ENCODE measurements around the gene WIPI1.

WIPI1 gene

DNA sequence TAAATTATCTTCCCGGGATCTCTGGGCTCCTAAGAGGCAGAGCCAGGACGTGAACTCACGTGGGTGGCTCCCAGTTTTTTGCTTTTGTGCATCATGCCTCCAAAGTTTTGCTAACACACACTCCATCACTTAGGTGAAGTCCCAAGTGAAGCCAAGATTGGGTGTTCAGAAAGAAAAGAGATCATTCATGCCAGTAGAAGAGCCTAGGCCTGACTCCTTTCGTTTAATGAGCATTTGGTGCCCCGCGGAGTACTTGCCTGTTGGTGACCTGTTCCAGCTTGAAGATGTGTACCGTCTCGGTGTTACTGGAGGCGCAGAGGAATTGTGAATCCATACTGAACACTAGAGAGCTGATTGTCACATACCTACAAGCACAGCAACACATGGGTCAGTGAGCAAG lies 24.1 kb downstream of the WIPI1 start:
- in situ Hi-C loops (cut with HindIII; ENCODE audit: low sequenced_read_pairs) = no loop called here
- TF ChIP-seq, protein P1, sequence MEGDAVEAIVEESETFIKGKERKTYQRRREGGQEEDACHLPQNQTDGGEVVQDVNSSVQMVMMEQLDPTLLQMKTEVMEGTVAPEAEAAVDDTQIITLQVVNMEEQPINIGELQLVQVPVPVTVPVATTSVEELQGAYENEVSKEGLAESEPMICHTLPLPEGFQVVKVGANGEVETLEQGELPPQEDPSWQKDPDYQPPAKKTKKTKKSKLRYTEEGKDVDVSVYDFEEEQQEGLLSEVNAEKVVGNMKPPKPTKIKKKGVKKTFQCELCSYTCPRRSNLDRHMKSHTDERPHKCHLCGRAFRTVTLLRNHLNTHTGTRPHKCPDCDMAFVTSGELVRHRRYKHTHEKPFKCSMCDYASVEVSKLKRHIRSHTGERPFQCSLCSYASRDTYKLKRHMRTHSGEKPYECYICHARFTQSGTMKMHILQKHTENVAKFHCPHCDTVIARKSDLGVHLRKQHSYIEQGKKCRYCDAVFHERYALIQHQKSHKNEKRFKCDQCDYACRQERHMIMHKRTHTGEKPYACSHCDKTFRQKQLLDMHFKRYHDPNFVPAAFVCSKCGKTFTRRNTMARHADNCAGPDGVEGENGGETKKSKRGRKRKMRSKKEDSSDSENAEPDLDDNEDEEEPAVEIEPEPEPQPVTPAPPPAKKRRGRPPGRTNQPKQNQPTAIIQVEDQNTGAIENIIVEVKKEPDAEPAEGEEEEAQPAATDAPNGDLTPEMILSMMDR (IDR thresholded peaks at IDR 0.05; ENCODE audit: low read depth, low read length) = no peak
- H3K4me3 ChIP-seq (ENCODE audit: low read depth, low read length) = no peak overlapping the region
- DNase-seq (ENCODE audit: low read depth, low spot score) = no peak

DNA sequence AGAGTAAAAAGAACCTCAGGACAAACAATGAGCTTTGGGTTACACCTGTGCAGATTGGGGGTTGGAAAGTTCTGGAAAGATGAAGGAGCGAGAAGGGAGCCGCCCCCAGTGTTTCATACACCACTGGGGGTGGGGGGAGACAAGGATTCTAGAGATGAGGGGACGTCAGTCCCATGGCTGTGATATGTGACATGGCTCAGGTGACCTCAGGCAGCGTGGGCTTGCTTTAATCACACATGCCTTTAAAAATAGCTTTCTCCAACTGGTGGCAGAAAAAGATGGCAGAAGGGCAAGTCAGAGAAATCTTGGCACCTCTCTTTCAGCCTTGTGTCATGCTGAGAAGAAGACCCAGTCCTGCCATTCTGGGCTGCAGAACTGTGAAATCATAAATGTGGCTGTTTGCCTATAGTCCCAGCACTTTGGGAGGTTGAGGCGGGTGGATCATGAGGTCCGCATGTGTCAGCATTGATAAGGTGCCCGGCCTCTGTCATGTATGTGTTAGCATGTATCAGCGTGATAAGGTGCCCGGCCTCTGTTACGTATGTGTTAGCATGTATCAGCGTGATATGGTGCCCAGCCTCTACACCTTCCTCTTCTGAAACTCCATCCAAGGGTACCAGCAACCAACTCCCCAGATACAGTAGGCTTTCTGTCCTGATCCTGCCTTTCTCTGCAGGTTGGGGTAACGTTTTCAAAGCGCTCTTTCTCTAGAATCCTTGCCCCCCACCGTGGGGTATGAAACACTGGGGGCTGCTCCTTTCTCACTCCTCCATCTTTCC lies 25.0 kb downstream of the WIPI1 start:
- TF ChIP-seq, protein P1 (IDR thresholded peaks at IDR 0.05; ENCODE audit: low read depth, low read length) = no peak
- DNase-seq (ENCODE audit: low read depth, low spot score) = no peak
- in situ Hi-C loops (cut with HindIII; ENCODE audit: low sequenced_read_pairs) = no loop called here
- no peak overlapping the region for H3K4me3 ChIP-seq (ENCODE audit: low read depth, low read length)

DNA sequence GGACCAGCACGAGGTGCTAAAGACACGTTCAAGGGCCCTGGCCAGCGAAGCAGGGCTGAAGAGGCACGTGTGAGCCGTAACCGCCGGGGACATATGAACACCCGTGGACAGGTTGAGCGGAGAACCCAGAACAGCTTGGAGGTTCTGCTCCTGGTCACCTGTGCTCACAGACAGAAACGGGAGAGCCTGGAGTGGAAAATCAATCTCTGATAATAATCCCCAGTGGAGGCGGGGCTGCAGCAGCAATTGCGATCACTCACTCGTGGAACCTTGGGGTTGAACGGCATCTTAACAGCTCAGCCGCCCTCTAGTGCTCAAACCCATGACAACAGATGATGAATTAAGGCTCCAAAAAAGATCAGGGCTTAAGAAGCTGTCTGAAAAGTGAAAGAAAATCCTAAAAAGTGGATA lies 25.6 kb downstream of the WIPI1 start:
- H3K4me3 ChIP-seq (ENCODE audit: low read depth, low read length) = no peak overlapping the region
- TF ChIP-seq, protein P1 (IDR thresholded peaks at IDR 0.05; ENCODE audit: low read depth, low read length) = peak; percentile 37
- peak; percentile 30 for DNase-seq (ENCODE audit: low read depth, low spot score)
- in situ Hi-C loops (cut with HindIII; ENCODE audit: low sequenced_read_pairs) = no loop called here

DNA sequence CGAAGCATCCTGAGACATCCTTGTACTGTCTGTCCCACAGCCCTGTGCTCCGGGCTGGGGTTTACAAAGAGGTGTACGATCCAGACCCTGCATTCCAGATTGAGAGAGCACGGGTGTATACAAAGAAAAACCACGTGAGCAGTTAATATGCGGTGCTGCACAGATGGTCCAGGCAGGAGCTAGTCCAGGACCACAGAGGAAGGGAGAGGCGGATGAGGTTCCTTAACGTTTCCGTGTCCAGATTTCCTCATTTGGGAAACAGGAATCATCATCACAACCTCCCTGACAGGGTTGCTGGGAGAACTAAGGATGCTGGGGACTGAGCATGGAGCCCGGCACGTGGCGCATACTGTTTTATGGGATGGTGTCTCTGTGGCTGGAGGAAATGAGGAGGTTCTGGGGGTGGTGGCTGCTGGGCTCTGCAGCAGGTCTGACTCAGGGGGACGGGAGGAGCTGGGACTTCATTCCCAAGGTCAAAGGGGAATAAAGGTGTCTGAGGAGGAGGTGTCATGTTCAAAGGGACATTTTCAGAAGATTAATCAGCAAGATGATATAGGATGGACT lies 26.2 kb downstream of the WIPI1 start:
- in situ Hi-C loops (cut with HindIII; ENCODE audit: low sequenced_read_pairs) = no loop called here
- no peak for DNase-seq (ENCODE audit: low read depth, low spot score)
- no peak overlapping the region for H3K4me3 ChIP-seq (ENCODE audit: low read depth, low read length)
- TF ChIP-seq, protein P1 (IDR thresholded peaks at IDR 0.05; ENCODE audit: low read depth, low read length) = no peak

- DNase-seq (ENCODE audit: low read depth, low spot score) = no peak
- TF ChIP-seq, protein P1 (IDR thresholded peaks at IDR 0.05; ENCODE audit: low read depth, low read length) = no peak
- H3K4me3 ChIP-seq (ENCODE audit: low read depth, low read length) = no peak overlapping the region
- in situ Hi-C loops (cut with HindIII; ENCODE audit: low sequenced_read_pairs) = no loop called here
These were observed 27.4 kb downstream of the WIPI1 start for GRCh38 chr17:68429881-68430280.

DNA sequence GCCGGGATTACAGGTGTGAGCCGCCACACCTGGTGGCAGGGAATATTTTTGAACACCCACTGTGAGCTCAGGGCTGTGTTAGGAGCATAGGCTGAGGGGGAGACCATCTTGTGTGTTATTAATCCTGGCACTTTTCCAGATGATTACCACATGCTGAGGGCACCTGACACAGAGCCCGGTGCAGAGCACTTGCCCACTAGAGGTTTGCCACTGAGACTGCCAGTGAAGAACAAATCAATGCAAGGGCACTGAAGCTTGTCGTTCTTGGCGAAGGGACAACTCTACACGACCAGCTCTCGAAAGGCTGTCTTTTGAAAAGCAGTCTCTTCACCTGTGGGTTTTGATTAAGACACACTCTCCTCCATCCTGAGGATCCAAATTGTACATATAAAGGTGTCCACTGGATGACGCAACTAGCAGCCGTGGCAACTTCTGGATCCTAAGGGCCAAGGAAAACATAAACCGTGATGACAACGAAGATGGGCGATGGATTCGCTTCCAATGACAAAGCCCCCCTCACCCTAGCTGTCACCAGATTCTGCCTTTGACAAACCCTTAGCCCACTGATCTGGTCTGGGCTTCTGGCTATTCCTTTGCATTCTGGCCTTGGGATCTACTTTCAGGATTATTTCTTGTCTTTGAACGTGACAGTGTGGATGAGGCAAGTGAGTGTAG lies 28.7 kb downstream of the WIPI1 start:
- TF ChIP-seq, protein P1 (IDR thresholded peaks at IDR 0.05; ENCODE audit: low read depth, low read length) = no peak
- no peak for DNase-seq (ENCODE audit: low read depth, low spot score)
- in situ Hi-C loops (cut with HindIII; ENCODE audit: low sequenced_read_pairs) = no loop called here
- H3K4me3 ChIP-seq (ENCODE audit: low read depth, low read length) = no peak overlapping the region

Data from astrocyte of the spinal cord (primary cell).